A673 (cell line): ENCODE data around the gene POLR3K. TPM values are rescaled to one million over a fixed set of nuclear protein-coding genes. Genes with fewer than 3 reads are reported as not detected.

Experiments
- Bru-seq: library from RNA; stranded (reverse); fragments of 400-500 nt; gene quantifications from one replicate; lab custom pipeline; 2021; lab: Mats Ljungman, UMichigan
- BruChase-seq, 2 experiments: library from RNA; stranded (reverse); fragments of 400-500 nt; gene quantifications; one replicate each; lab custom pipeline; 2021; lab: Mats Ljungman, UMichigan
- BruUV-seq: library from RNA; stranded (reverse); fragments of 400-500 nt; replicated peaks from 2 replicates; lab custom pipeline; 2021; lab: Mats Ljungman, UMichigan
- CTCF ChIA-PET: fragments of 300-600 bp; sonication (Branson Sonifier 250); formaldehyde crosslinking; loops from one replicate; lab custom pipeline; 2022; ENCODE audit warnings: antibody characterized with exemption; lab: Charles Lee
- POLR2A ChIA-PET: fragments of 300-600 bp; sonication (Branson Sonifier 250); formaldehyde crosslinking; loops from one replicate; lab custom pipeline; 2022; ENCODE audit warnings: antibody characterized with exemption; ENCODE audit not compliant: low non-redundant PET; lab: Charles Lee
- DNase-seq: peaks from one replicate; pipeline ENCODE4 v3.0.0-alpha.2; 2015; ENCODE audit warnings: low spot score
- H3K27ac ChIP-seq: fragments of 200-600 bp; sonication (generic); 2 replicates; pipeline ENCODE4 v1.5.1; 2016; ENCODE audit warnings: mixed run types, low read depth, mild to moderate bottlenecking, mixed read lengths, antibody characterized with exemption, low read length; ENCODE audit not compliant: poor library complexity, severe bottlenecking
- H3K27me3 ChIP-seq: fragments of 200-600 bp; sonication (generic); replicated peaks from 2 replicates; pipeline ENCODE4 v1.6.1; 2017; ENCODE audit warnings: mixed run types, low read depth, mild to moderate bottlenecking, mixed read lengths, antibody characterized with exemption, low read length; ENCODE audit not compliant: insufficient read depth, poor library complexity
- H3K36me3 ChIP-seq: fragments of 200-600 bp; sonication (generic); 2 replicates; pipeline ENCODE4 v1.6.1; 2016; ENCODE audit warnings: mixed run types, mild to moderate bottlenecking, mixed read lengths, antibody characterized with exemption, low read length; ENCODE audit not compliant: insufficient read depth, poor library complexity, severe bottlenecking
- H3K4me1 ChIP-seq: fragments of 200-600 bp; sonication (generic); 2 replicates; pipeline ENCODE4 v1.6.1; 2017; ENCODE audit warnings: mixed run types, mild to moderate bottlenecking, mixed read lengths, antibody characterized with exemption, low read length; ENCODE audit not compliant: insufficient read depth, poor library complexity, severe bottlenecking
- H3K4me3 ChIP-seq: fragments of 200-600 bp; sonication (generic); 2 replicates; pipeline ENCODE4 v1.5.1; 2016; ENCODE audit warnings: low read depth, mixed run types, mild to moderate bottlenecking, mixed read lengths, low read length; ENCODE audit not compliant: poor library complexity, severe bottlenecking
- H3K9me3 ChIP-seq: fragments of 200-600 bp; sonication (generic); 2 replicates; pipeline ENCODE4 v1.6.1; 2016; ENCODE audit warnings: mixed run types, low read depth, mild to moderate bottlenecking, mixed read lengths, antibody characterized with exemption, low read length; ENCODE audit not compliant: poor library complexity, severe bottlenecking
- CTCF ChIP-seq: fragments of 300-800, 200-600 bp; sonication (generic); conservative IDR thresholded peaks from 2 replicates; pipeline ENCODE4 v1.5.1; 2017; ENCODE audit warnings: low read depth, mild to moderate bottlenecking, antibody characterized with exemption, low read length, moderate library complexity, mixed read lengths
- EZH2 ChIP-seq: fragments of 200-600 bp; sonication (generic); IDR thresholded peaks from 2 replicates; pipeline ENCODE4 v1.6.1; 2017; ENCODE audit warnings: borderline replicate concordance, low read depth, mild to moderate bottlenecking, mixed read lengths, antibody characterized with exemption, low read length; ENCODE audit not compliant: poor library complexity, severe bottlenecking
- intact Hi-C: fragments of 100-400 bp; cut with micrococcal nuclease; formaldehyde crosslinking; loops from one replicate; pipeline ENCODE4 v1.10.0; 2022; ENCODE audit not compliant: unreplicated experiment
- long read RNA-seq: library from polyadenylated mRNA; stranded (forward); transcript quantifications from one replicate; pipeline ENCODE4 v2.0.0, GENCODE V29; 2022
- total RNA-seq: library from RNA; stranded (reverse); gene quantifications from 2 replicates; pipeline ENCODE4 v1.2.3, GENCODE V29; 2021

Gene POLR3K
- 41.5 and 48.5 TPM in 2 replicates for total RNA-seq
- percentile 73 among the genes with signal in this experiment for Bru-seq, nascent RNA
- BruChase-seq, experiment 1, labeled RNA remaining after a 2-hour chase, result percentile 82 among the genes with signal in this experiment
- BruChase-seq, experiment 2, labeled RNA remaining after a 6-hour chase, result percentile 84 among the genes with signal in this experiment
- long read RNA-seq, transcript POLR3K-201 (3 exons, 1,392 nt), result major isoform, 90 of 95 reads
- long read RNA-seq, partial matches to known transcripts, result 0 of 95 reads
- long read RNA-seq, other reads (novel, unspliced or antisense), result 5 of 95 reads

GRCh38 chr16:53346-54236 is at the start of gene POLR3K, which contains the start of gene SNRNP25:
POLR3K (minus strand) TSS chr16:53608; CDS start chr16:53586, 22 bp downstream.
SNRNP25 (plus strand) TSS chr16:53828; CDS start chr16:54017, 189 bp downstream.
- H3K27me3 ChIP-seq, result no peaks in the 10 kb centered on the region
- TF ChIP-seq EZH2, result no peak
- TF ChIP-seq CTCF, result no peak
- H3K9me3 ChIP-seq, result no peaks in the 10 kb centered on the region
- H3K27ac ChIP-seq, result peak within 1 kb of the TSS; percentile 74
- peak; percentile 99 for DNase-seq
- intact Hi-C loops, result no loop called here
- H3K36me3 ChIP-seq, result peaks cover 32% of the 10 kb centered on the region
- CTCF ChIA-PET, result interaction anchor here (0.8 to 1.0 kb wide), 2 partner anchors 12 to 18 kb away, joined by 3 to 4 read pairs; partner anchors contain the start of gene RHBDF1
- BruUV-seq, result no TSS peak
- POLR2A ChIA-PET, result no interaction called here
- H3K4me3 ChIP-seq, result peak within 1 kb of the TSS; percentile 67
- H3K4me1 ChIP-seq, result peaks cover 7% of the 10 kb centered on the region

- BruUV-seq, result no TSS peak
- Histone ChIP-seq H3K4me1 (no peaks in the 10 kb centered on the region), H3K4me3 (no peak overlapping the region), H3K36me3 (peaks cover 21% of the 10 kb centered on the region), H3K27me3 (no peaks in the 10 kb centered on the region), H3K9me3 (no peaks in the 10 kb centered on the region), H3K27ac (no peak overlapping the region)
- DNase-seq, result no peak
- ChIA-PET POLR2A (no interaction called here), CTCF (no interaction called here)
- intact Hi-C loops, result no loop called here
- TF ChIP-seq CTCF, result no peak
- TF ChIP-seq EZH2, result no peak
These were observed 48.9 kb upstream of the POLR3K start for GRCh38 chr16:102060-102855.

DNA sequence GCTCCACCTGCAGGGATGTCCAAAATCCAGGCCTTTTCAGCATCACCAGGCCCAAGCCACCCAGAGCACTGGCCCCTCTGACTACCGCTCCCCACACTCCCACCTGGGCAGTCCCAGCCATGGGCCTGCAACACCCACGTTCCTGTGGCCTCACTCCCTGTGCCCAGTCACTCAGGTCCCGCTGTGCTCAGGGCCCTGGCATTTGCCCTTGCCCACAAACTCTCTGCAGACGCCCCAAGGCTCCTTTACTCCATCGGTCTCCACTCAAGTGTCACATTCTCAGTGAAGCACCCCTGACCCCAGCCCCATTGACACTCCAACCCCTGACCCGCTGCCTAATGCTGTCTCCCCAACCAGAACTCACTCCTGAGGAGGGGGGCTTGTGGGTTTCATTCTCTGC is 48.2 kb upstream of the POLR3K start:
- ChIA-PET POLR2A (no interaction called here), CTCF (no interaction called here)
- DNase-seq, result no peak
- no peak overlapping the region for H3K4me3 ChIP-seq
- no TSS peak for BruUV-seq
- H3K4me1 ChIP-seq, result no peaks in the 10 kb centered on the region
- H3K27ac ChIP-seq, result no peak overlapping the region
- TF ChIP-seq CTCF (no peak), EZH2 (no peak)
- H3K36me3 ChIP-seq, result peaks cover 18% of the 10 kb centered on the region
- intact Hi-C loops, result no loop called here
- no peaks in the 10 kb centered on the region for H3K27me3 ChIP-seq
- no peaks in the 10 kb centered on the region for H3K9me3 ChIP-seq
